IMR-90 (cell line): ENCODE data around the gene COL4A2. TPM values are rescaled to one million over a fixed set of nuclear protein-coding genes. Genes with fewer than 3 reads are reported as not detected.

Source experiments
- ATAC-seq: fragments of 200-7000 bp; cut with Tn5 transposase; 2 replicates; pipeline ENCODE4 v1.9.1; 2020; ENCODE audit warnings: low read depth, mild to moderate bottlenecking, moderate library complexity
- BruUV-seq: library from RNA; stranded (reverse); fragments of 400-500 nt; replicated peaks from 2 replicates; lab custom pipeline; 2021; lab: Mats Ljungman, UMichigan
- CTCF ChIA-PET: fragments of 300-600 bp; formaldehyde crosslinking; extraction: SDS; loops from one replicate; lab custom pipeline; 2021; ENCODE audit warnings: antibody characterized with exemption; lab: Yijun Ruan, JAX
- POLR2A ChIA-PET: fragments of 300-600 bp; sonication (Branson Sonifier 250); formaldehyde crosslinking; loops from one replicate; lab custom pipeline; 2022; ENCODE audit warnings: antibody characterized with exemption; ENCODE audit not compliant: unreplicated experiment; lab: Charles Lee
- DNase-seq: peaks from one replicate; pipeline ENCODE4 v3.0.0; 2013
- H2AFZ ChIP-seq: replicated peaks from 2 replicates; pipeline ENCODE3; 2013; ENCODE audit warnings: low read length, mild to moderate bottlenecking; ENCODE audit not compliant: poor library complexity
- H2AK5ac ChIP-seq: 2 replicates; pipeline ENCODE4 v1.6.1; 2013; ENCODE audit warnings: low read depth, low read length, inconsistent platforms
- H2AK9ac ChIP-seq: replicated peaks from 2 replicates; pipeline ENCODE3; 2013; ENCODE audit warnings: mild to moderate bottlenecking, low read depth, low read length, moderate library complexity; ENCODE audit not compliant: poor library complexity
- H2BK120ac ChIP-seq: 2 replicates; pipeline ENCODE4 v1.6.1; 2013; ENCODE audit warnings: low read depth, low read length, inconsistent platforms
- H2BK15ac ChIP-seq: 3 replicates; pipeline ENCODE4 v1.6.1; 2013; ENCODE audit warnings: low read depth, low read length, inconsistent platforms
- H2BK20ac ChIP-seq: 2 replicates; pipeline ENCODE4 v1.6.1; 2013; ENCODE audit warnings: low read depth, mild to moderate bottlenecking, inconsistent platforms, low read length, moderate library complexity
- H2BK5ac ChIP-seq: 2 replicates; pipeline ENCODE4 v1.6.1; 2013; ENCODE audit warnings: mild to moderate bottlenecking, low read depth, low read length, inconsistent platforms; ENCODE audit not compliant: poor library complexity, severe bottlenecking
- H3K14ac ChIP-seq: replicated peaks from 2 replicates; pipeline ENCODE4 v1.6.1; 2013; ENCODE audit warnings: low read depth, low read length, inconsistent platforms
- H3K18ac ChIP-seq: 2 replicates; pipeline ENCODE4 v1.6.1; 2013; ENCODE audit warnings: low read depth, low read length, control low read depth
- H3K23ac ChIP-seq: 2 replicates; pipeline ENCODE4 v1.6.1; 2013; ENCODE audit warnings: low read depth, low read length, inconsistent platforms
- H3K27ac ChIP-seq: 2 replicates; pipeline ENCODE4 v1.5.1; 2013; ENCODE audit warnings: mild to moderate bottlenecking, control low read depth, low read length; ENCODE audit not compliant: insufficient read depth
- H3K27me3 ChIP-seq: 2 replicates; pipeline ENCODE4 v1.6.1; 2013; ENCODE audit warnings: low read length; ENCODE audit not compliant: control insufficient read depth, insufficient read depth
- H3K36me3 ChIP-seq: 2 replicates; pipeline ENCODE4 v1.6.1; 2013; ENCODE audit warnings: low read length, mixed read lengths; ENCODE audit not compliant: control insufficient read depth, insufficient read depth
- H3K4ac ChIP-seq: 2 replicates; pipeline ENCODE4 v1.6.1; 2013; ENCODE audit warnings: low read depth, low read length, inconsistent platforms
- H3K4me1 ChIP-seq: 2 replicates; pipeline ENCODE4 v1.6.1; 2013; ENCODE audit warnings: low read length, mixed read lengths; ENCODE audit not compliant: control insufficient read depth, insufficient read depth
- H3K4me2 ChIP-seq: 2 replicates; pipeline ENCODE4 v1.6.1; 2013; ENCODE audit warnings: low read depth, mild to moderate bottlenecking, control low read depth, low read length, moderate library complexity
- H3K4me3 ChIP-seq: 2 replicates; pipeline ENCODE4 v1.5.1; 2013; ENCODE audit warnings: low read depth, mild to moderate bottlenecking, control low read depth, low read length, moderate library complexity; ENCODE audit not compliant: insufficient read depth
- H3K56ac ChIP-seq: 2 replicates; pipeline ENCODE4 v1.6.1; 2013; ENCODE audit warnings: low read length, inconsistent platforms; ENCODE audit not compliant: insufficient read depth; ENCODE audit errors: extremely low read depth
- H3K79me1 ChIP-seq, 2 experiments: 2 replicates each; pipeline ENCODE4 v1.6.1; 2013; ENCODE audit warnings: low read length in 2 of 2, inconsistent platforms in 1 of 2, low read depth in 1 of 2
- H3K9ac ChIP-seq: 2 replicates; pipeline ENCODE4 v1.6.1; 2013; ENCODE audit warnings: low read depth, low read length, control low read depth
- H3K9me1 ChIP-seq: 2 replicates; pipeline ENCODE4 v1.6.1; 2013; ENCODE audit warnings: low read length, inconsistent platforms; ENCODE audit not compliant: insufficient read depth
- H3K9me3 ChIP-seq: 2 replicates; pipeline ENCODE4 v1.6.1; 2013; ENCODE audit warnings: low read length; ENCODE audit not compliant: control insufficient read depth, insufficient read depth
- H4K20me1 ChIP-seq: 2 replicates; pipeline ENCODE4 v1.6.1; 2013; ENCODE audit warnings: low read length, inconsistent platforms; ENCODE audit not compliant: insufficient read depth
- H4K5ac ChIP-seq: 2 replicates; pipeline ENCODE4 v1.6.1; 2013; ENCODE audit warnings: mild to moderate bottlenecking, low read depth, low read length, control low read depth
- H4K8ac ChIP-seq, 2 experiments: 2 replicates each; pipeline ENCODE4 v1.6.1; 2013; ENCODE audit warnings: low read depth in 2 of 2, low read length in 2 of 2, control low read depth in 1 of 2, inconsistent platforms in 1 of 2
- H4K91ac ChIP-seq: 2 replicates; pipeline ENCODE4 v1.6.1; 2013; ENCODE audit warnings: low read depth, low read length, inconsistent platforms; ENCODE audit not compliant: insufficient read depth
- POLR2A ChIP-seq: IDR thresholded peaks from 2 replicates; pipeline ENCODE4 v1.6.1; 2012; ENCODE audit warnings: mild to moderate bottlenecking, low read depth, low read length
- RAD21 ChIP-seq: IDR thresholded peaks from 2 replicates; pipeline ENCODE4 v1.6.1; 2012; ENCODE audit warnings: low read length, improper control_type of control experiment
- RCOR1 ChIP-seq: IDR thresholded peaks from 2 replicates; pipeline ENCODE4 v1.6.1; 2012; ENCODE audit warnings: mild to moderate bottlenecking, low read length, improper control_type of control experiment; ENCODE audit not compliant: insufficient replicate concordance
- WGBS, 2 experiments: methylation state at CpG; one replicate each; pipeline versions ENCODE4 v1.1.5 to v1.1.7; 2013; ENCODE audit warnings: missing lambda C conversion rate in 2 of 2; ENCODE audit not compliant: insufficient read length in 1 of 2; ENCODE audit errors: extremely low coverage in 2 of 2; 5-methylcytosine and 5-hydroxymethylcytosine counted together
- dilution Hi-C: fragments of 300-500 bp; cut with HindIII; formaldehyde crosslinking; loops from one replicate; pipeline ENCODE4 v1.14.3; 2018; ENCODE audit warnings: low sequenced_read_pairs; ENCODE audit not compliant: unreplicated experiment
- in situ Hi-C: fragments of 300-500 bp; cut with MboI; formaldehyde crosslinking; loops from 3 replicates; pipeline ENCODE4 v1.14.3; 2019; ENCODE audit warnings: low sequenced_read_pairs, inconsistent platforms, mixed read lengths
- intact Hi-C: fragments of 100-400 bp; cut with micrococcal nuclease; formaldehyde crosslinking; loops from 2 replicates; pipeline ENCODE4 v1.10.0; 2022
- polyA plus RNA-seq, 3 experiments: library from polyadenylated mRNA; depleted of rRNA; stranded (reverse); fragments of >200 nt; gene quantifications; 2 replicates each; pipeline ENCODE4 v1.2.3, GENCODE V29; 2012; ENCODE audit warnings: low replicate concordance in 1 of 3
- total RNA-seq: library from RNA; depleted of rRNA; stranded (reverse); fragments of >200 nt; gene quantifications from 2 replicates; pipeline ENCODE4 v1.2.3, GENCODE V29; 2012
- TF ChIP-seq, protein P1 (sequence below): fragments of 150-350 bp; IDR thresholded peaks from 2 replicates; pipeline ENCODE4 v1.6.1; 2016; ENCODE audit warnings: low read depth, mild to moderate bottlenecking, low read length, moderate library complexity, borderline replicate concordance

Gene COL4A2
- total and polyA plus RNA-seq, 2 of the 4 experiments (the other 2 are of a cell fraction): 90.7 to 457 TPM

DNA sequence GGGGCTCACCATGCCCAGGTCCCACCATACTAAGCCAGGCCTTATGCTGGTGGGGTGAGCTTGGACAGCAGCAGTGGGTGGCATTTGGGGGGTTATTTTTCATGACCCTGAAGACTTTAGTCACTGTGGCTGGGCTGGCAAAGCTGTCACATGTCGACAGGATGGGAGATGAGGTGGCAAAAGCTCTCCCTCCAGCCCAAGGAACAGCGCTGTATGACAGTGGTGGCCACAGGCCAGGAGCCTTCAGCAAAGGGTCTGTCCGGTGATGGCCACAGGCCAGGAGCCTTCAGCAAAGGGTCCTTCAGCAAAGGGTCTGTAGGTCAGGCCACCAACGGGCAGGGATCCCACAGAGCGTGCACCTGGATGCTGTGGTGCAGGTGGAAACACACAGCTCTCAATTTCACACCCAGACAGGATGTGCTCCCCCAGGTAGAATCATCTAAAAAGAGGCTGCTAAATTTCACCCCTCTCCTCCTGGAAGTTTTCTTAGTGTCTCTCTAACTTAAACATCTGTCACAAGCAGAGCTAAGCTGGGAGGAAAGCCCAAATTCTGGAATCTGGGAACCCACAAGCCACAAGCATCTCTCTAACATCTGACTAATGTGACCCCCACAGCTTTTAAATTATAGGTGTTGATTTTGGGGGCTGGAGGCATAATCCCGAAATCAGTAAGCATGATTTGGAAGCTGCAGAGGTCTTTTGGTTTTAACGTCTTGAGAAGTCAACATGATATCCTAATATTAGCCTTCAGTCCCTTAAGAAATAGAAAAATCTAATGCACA lies 23.2 kb upstream of the COL4A2 start:
- H3K9ac ChIP-seq: no peak overlapping the region
- no peak overlapping the region for H3K27ac ChIP-seq
- H4K8ac ChIP-seq: no peak overlapping the region
- H4K5ac ChIP-seq: no peak overlapping the region
- in situ Hi-C loops: no loop called here
- H3K9me3 ChIP-seq: no peaks in the 10 kb centered on the region
- H3K56ac ChIP-seq: no peak overlapping the region
- H3K4me2 ChIP-seq: peak overlapping the region; percentile 28; the same call in 1 of the 2 replicates
- ATAC-seq (peak; percentile 22; the same call in 1 of the 2 replicates), DNase-seq (peak; percentile 66)
- dilution Hi-C loops: no loop called here
- peaks cover 34 to 91% of the 10 kb centered on the region in 2 experiments for H3K79me1 ChIP-seq
- H3K23ac ChIP-seq: no peak overlapping the region
- ChIA-PET CTCF (no interaction called here), POLR2A (no interaction called here)
- intact Hi-C loops: no loop called here
- no peak overlapping the region for H2AK5ac ChIP-seq
- no peak overlapping the region; the same call in 1 of the 2 replicates for H3K14ac ChIP-seq
- peak overlapping the region; percentile 18 for H2AFZ ChIP-seq
- no peak overlapping the region for H3K4me3 ChIP-seq
- no CpG with 5 or more reads among the region's 7 CpGs for WGBS, 2 experiments
- peaks cover 44% of the 10 kb centered on the region for H3K36me3 ChIP-seq
- no peaks in the 10 kb centered on the region for H3K27me3 ChIP-seq
- H3K18ac ChIP-seq: no peak overlapping the region
- no peak for TF ChIP-seq RAD21
- 0 out of 2 replicates have a peak, but pooled peaks have one; percentile 13 for TF ChIP-seq POLR2A
- TF ChIP-seq, protein P1, sequence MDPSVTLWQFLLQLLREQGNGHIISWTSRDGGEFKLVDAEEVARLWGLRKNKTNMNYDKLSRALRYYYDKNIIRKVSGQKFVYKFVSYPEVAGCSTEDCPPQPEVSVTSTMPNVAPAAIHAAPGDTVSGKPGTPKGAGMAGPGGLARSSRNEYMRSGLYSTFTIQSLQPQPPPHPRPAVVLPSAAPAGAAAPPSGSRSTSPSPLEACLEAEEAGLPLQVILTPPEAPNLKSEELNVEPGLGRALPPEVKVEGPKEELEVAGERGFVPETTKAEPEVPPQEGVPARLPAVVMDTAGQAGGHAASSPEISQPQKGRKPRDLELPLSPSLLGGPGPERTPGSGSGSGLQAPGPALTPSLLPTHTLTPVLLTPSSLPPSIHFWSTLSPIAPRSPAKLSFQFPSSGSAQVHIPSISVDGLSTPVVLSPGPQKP: no peak
- no peak for TF ChIP-seq RCOR1
- peaks cover 98% of the 10 kb centered on the region for H4K20me1 ChIP-seq
- H2BK120ac ChIP-seq: no peak overlapping the region
- H2BK5ac ChIP-seq: no peak overlapping the region
- no peak overlapping the region for H3K4ac ChIP-seq
- BruUV-seq: no TSS peak
- H2BK15ac ChIP-seq: no peak overlapping the region
- H4K91ac ChIP-seq: no peak overlapping the region
- peaks cover 59% of the 10 kb centered on the region for H3K9me1 ChIP-seq
- no peak overlapping the region for H2BK20ac ChIP-seq
- peaks cover 23% of the 10 kb centered on the region for H3K4me1 ChIP-seq
- no peak overlapping the region for H2AK9ac ChIP-seq
